ENCODE measurements around the gene CDK5R2. TPM values are rescaled to one million over a fixed set of nuclear protein-coding genes. Genes with fewer than 3 reads are reported as not detected.

CDK5R2 gene
- total RNA-seq, 1 donor, result not detected

DNA sequence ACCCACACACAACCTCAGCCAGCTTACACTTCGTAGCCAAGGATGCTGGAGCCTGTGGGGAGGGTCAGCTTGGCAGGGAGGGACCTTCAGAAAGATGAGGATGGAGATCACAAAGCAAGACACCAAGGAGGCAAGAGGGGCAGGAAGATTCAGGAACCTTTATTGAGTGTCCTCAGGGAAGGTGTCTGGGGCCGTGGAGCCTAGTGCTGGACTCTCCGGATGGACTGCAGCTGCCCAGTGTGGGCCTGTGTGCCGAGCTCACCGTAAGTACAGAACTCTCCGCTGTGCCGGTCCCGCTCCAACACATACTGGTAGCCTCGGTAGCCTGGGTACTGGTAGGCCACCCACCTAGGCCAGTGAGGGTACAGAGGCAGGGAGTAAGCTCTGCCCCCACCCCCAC lies 30.6 kb downstream of the CDK5R2 start:
- H3K4me3 ChIP-seq (ENCODE audit: low read depth, low read length), result no peak overlapping the region
- DNase-seq (ENCODE audit: low read depth), result no peak
- TF ChIP-seq, protein P1, sequence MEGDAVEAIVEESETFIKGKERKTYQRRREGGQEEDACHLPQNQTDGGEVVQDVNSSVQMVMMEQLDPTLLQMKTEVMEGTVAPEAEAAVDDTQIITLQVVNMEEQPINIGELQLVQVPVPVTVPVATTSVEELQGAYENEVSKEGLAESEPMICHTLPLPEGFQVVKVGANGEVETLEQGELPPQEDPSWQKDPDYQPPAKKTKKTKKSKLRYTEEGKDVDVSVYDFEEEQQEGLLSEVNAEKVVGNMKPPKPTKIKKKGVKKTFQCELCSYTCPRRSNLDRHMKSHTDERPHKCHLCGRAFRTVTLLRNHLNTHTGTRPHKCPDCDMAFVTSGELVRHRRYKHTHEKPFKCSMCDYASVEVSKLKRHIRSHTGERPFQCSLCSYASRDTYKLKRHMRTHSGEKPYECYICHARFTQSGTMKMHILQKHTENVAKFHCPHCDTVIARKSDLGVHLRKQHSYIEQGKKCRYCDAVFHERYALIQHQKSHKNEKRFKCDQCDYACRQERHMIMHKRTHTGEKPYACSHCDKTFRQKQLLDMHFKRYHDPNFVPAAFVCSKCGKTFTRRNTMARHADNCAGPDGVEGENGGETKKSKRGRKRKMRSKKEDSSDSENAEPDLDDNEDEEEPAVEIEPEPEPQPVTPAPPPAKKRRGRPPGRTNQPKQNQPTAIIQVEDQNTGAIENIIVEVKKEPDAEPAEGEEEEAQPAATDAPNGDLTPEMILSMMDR (IDR thresholded peaks at IDR 0.05; ENCODE audit: insufficient read depth, low read depth, low read length), result no peak

DNA sequence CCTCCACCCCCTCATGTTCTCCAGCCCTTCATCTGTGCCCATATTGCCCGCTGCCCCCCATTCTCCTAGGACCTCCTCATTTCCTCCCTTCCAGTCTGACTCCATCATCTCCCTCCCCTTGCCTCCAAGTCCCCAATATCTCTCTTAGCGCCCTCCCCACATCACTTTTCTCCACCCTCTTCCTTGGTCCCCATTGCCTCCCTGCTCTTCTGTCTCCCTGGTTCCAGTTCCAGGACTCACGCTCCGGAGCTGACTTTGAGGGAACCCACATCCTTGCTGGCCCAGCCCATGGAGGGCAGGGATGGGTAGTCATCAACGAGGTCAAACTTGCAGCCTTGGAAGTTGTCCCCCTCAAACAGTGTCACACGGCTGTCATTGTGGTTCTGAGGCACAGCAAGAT lies 31.1 kb downstream of the CDK5R2 start:
- no peak overlapping the region for H3K4me3 ChIP-seq (ENCODE audit: low read depth, low read length)
- no peak for DNase-seq (ENCODE audit: low read depth)
- TF ChIP-seq, protein P1 (IDR thresholded peaks at IDR 0.05; ENCODE audit: insufficient read depth, low read depth, low read length), result no peak

DNA sequence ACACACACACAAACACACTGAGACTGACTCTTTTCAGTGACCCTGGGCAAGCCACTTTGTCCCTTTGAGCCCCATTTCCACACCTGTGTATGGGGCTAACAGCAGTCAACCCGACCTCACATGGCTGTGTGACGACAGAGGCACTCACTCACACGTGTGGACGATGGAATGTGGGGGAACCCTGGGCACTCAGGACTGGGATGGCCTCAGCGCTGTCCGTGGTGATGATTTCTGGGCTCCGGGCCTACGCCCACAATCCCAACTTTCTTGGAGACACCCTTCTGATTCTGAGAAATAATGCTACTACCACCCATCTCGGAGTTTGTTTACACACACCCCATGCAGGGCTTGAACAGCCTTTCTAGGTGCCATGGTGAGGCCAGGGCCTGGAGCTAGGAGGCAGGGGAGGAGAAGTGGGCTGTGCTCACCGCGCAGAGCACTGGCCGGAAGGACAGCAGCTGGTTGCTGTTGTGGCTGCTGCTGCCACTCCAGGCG lies 32.3 kb downstream of the CDK5R2 start:
- DNase-seq (ENCODE audit: low read depth), result peak; percentile 23
- no peak overlapping the region for H3K4me3 ChIP-seq (ENCODE audit: low read depth, low read length)
- TF ChIP-seq, protein P1 (IDR thresholded peaks at IDR 0.05; ENCODE audit: insufficient read depth, low read depth, low read length), result no peak

DNA sequence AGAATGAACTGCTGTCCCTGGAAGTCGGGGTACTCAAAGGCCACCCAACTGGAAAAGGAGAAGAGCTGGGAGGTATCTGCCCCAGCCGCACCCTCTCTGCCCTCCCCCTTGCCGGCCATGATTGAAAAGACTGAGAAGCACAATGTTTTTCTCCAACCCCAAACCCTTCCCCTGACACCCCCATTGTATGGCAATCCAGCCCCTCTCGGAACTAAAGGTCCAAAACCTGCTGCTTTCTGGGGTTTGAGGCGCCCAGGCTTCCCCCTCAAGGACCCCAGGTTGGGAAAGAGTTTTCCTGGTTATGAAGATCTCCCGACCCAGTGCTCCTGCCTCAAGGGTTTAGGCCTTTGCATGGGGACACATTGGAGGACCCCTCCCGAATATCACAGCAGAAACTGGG lies 32.7 kb downstream of the CDK5R2 start:
- H3K4me3 ChIP-seq (ENCODE audit: low read depth, low read length), result no peak overlapping the region
- TF ChIP-seq, protein P1 (IDR thresholded peaks at IDR 0.05; ENCODE audit: insufficient read depth, low read depth, low read length), result no peak
- no peak for DNase-seq (ENCODE audit: low read depth)

DNA sequence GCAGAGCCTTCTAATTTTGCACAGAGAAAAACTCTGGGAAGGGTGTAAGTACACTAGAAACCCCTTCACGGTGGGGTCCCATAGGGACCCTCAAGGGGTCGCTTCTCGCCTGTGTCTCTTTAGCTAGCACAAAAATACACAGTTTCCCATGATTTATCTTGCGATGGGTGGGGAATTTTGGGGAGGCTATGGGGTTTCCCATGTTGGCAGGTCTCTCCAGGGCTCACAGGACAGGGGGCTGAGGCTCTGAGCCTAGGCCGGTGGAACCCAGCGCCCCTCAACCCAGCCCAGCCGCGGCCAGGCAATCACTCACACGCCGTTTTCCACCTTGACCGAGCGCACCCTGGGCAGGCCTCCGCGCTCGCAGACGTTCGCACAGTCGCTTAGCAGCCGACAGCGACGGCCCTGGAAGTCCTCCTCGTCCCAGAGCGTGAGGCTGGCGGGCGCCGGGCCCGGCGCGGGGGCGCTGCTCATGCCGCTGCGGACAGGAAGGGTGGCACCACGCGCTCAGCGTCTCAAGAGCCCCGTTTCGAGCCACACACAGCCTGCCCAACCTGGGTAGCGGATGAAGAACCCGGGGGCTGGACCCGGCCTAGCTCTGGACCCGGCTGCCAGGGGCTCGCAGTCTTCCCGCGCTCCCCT lies 33.4 kb downstream of the CDK5R2 start:
- no peak for DNase-seq (ENCODE audit: low read depth)
- TF ChIP-seq, protein P1 (IDR thresholded peaks at IDR 0.05; ENCODE audit: insufficient read depth, low read depth, low read length), result no peak
- H3K4me3 ChIP-seq (ENCODE audit: low read depth, low read length), result no peak overlapping the region

DNA sequence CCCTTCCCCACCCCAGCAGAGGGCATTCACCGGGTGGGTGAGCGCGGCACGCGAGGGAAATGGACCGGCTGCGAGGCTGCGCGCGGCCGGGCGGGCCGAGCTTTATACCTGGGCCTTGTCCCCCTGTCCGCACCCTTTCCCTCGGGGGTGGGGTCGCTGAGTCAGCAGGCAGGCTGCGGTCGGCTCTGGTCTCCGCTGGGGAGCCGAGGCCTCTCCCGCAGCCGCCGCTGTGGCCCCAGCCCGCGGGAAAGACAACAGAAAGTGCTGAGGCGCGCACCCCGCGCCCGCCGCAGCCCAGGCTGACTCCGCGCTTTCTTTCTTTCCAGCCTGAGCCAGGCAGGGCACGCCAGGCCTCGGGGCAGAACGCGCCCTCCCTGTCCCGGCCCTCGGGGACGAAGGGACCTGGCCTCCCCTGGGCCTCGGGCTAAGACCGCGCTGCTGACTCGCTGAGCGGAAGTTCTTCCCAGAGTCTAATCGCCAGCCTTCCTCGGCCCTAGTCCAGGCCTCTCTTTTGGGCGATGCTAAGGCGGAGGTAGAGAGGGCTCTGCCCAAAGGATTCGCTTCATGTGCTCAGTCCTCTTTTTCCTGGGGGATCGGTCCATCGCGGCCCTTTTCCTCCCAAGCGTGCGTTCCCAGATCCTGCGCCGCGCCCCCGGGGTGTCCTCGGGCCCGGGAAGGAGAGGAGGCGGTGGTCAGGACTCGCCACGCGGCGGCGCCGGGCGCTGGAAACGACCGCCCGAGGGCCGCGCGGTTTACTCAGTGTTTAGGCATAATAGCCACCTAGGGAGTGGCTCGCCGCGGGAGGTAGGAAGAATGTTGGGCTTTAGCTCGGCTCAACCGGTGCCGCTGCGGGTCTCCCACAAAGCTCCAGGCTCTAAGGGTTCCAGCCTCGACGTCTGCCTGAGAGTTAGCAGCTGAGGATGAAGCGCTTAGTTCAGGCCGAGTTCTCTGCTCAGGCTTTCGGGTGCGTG lies 34.2 kb downstream of the CDK5R2 start, which contains the start of gene CRYBA2:
Gene CRYBA2, minus strand, starts transcription at position 78 of the 971 bp plus-strand sequence. CDS start 246 bp downstream, outside the sequence.
- peak within 1 kb of the TSS; percentile 40 for H3K4me3 ChIP-seq (ENCODE audit: low read depth, low read length)
- peak; percentile 6 for DNase-seq (ENCODE audit: low read depth)
- TF ChIP-seq, protein P1 (IDR thresholded peaks at IDR 0.05; ENCODE audit: insufficient read depth, low read depth, low read length), result no peak
